Measurements from ENCODE around the gene MGAT3.
"Not testable (repeated sequence)": the region's sequence is repeated elsewhere in the genome, so short reads cannot be mapped to it uniquely, and the experiment has no call there.

The MGAT3 gene, protein sequence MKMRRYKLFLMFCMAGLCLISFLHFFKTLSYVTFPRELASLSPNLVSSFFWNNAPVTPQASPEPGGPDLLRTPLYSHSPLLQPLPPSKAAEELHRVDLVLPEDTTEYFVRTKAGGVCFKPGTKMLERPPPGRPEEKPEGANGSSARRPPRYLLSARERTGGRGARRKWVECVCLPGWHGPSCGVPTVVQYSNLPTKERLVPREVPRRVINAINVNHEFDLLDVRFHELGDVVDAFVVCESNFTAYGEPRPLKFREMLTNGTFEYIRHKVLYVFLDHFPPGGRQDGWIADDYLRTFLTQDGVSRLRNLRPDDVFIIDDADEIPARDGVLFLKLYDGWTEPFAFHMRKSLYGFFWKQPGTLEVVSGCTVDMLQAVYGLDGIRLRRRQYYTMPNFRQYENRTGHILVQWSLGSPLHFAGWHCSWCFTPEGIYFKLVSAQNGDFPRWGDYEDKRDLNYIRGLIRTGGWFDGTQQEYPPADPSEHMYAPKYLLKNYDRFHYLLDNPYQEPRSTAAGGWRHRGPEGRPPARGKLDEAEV
- total RNA-seq = 0 to 0.65 (median 0) reads per million in 3 experiments

DNA sequence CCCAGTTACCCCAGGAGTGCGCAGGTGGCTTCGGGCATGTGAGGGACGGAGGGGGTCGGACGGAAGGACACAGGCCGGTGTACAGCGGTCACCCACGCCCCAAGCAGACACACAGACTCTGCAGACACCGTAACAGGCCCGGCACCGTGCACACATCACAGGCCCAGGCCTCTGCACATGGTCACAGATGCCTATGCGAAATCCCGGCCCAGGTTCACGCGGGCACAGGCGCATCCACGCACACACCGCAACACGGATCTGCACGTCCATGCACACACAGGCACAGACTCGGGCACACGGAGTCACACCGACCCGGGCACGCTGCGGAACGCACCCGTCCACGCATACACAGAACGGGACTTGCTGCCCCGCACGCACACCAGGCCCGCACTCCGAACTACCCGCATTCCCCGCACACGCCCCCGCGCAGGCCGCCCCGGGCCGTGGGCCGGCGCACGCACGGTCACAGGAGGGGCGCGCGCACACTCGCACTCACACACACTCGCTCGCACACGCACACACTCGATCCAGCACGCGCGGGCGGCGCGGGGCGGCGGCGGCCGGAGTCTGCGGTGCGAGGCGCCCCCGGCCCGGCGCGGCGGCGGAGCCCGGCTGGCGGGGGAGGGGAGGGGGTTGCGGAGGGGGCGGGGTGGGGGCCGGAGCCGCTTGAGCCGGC lies at the start of gene MGAT3:
Gene MGAT3, plus strand, starts transcription at position 491 of the 676 bp plus-strand sequence. CDS start 30,336 bp downstream, outside the sequence.
- no peak for DNase-seq

DNA sequence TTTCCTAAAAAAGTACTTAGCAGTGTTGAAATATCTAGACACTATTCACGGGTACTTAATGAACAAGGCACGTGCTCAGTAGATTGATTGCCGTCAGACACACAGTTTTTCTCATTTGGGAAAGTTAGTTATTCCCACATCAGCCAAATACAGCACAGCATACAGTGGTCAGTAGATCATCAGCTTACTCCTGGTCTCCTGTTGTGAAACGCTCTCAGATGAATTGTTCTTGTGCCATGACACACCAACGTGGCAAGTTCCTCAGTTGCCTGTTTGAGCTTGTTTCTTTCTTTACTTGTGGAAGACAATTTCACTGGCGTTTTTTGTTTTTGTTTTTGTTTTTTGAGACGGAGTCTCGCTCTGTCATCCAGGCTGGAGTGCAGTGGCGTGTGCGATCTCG lies 48.6 kb upstream of the MGAT3 start:
- DNase-seq = no peak

DNA sequence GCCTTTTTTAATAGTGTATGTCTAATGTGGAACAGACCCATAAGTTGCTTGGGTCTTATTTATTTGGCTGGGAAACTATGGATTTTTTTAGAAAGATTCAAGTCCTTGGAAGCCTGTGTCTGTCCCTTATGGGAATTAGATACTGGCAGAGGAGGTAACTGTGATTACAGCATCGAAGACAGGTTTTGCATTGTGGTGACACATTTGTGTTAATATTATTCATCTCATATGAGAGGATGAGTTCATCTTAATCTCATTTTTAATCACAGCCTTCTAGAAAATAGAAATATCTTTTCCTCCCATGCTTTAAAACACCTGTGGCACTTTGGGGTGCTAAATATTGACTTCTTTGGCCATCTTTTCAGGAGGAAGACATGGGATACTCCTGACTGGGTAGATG lies 48.0 kb upstream of the MGAT3 start:
- no peak for DNase-seq

DNA sequence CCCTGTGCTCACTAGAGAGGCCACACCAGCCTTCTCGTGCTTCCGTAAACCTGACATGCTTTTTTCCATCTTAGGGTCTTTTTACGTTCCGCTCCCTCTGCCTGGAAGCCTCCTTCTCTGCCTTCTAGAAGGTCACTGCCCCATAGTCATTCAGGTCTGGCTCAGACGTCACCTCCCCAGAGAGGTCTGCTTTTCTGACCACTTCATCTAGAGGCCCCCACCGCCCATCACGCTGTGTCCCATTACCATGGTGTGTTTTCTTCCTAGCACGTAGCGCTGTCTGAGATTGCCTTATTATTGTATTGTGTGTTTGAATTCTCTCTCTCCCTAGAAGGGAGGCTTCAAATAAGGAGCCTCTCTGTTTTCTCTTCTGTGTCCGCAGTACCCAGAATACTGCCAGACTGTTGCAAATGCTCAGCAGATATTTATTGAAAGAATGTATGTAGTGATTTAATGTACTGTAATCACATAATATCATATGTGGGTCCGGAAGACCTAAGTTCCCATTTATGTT lies 47.2 kb upstream of the MGAT3 start:
- no peak for DNase-seq

DNA sequence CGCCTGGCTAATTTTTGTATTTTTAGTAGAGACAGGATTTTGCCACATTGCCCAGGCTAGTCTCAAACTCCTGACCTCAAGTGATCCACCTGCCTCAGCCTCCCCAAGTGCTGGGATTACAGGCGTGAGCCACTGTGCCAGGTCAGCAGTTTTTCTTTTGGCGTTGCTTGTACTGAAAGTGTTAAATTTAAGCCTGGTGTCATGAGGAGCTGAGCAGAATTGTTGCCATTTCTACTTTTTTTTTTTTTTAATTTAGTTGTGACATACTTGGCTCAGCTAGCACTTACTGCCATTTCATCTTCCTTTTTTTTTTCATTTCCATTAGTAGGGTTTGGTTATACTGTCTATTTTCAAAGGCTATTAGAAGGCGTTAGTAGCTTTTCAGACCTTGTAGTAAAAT lies 46.5 kb upstream of the MGAT3 start:
- no peak for DNase-seq

DNA sequence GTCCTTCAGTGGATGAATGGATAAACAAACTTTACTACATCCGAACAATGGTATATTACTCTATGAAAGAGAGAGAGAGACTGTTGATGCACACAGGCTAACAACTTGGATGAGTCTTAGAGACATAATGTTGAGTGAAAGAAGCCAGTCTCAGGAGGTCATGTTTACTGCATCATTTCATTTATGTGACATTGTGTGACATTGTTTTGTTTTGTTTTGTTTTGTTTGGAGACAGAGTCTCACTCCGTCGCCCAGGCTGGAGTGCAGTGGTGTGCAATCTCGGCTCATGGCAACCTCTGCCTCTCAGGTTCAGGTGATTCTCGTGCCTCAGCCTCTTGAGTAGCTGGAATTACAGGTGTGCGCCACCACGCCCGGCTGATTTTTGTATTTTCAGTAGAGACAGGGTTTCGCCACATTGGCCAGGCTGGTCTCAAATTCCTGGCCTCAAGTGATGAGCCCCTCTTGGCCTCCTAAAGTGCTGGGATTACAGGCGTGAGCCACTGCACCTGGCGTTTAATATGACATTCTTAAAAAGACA lies 44.9 kb upstream of the MGAT3 start:
- DNase-seq = not testable (repeated sequence)

DNA sequence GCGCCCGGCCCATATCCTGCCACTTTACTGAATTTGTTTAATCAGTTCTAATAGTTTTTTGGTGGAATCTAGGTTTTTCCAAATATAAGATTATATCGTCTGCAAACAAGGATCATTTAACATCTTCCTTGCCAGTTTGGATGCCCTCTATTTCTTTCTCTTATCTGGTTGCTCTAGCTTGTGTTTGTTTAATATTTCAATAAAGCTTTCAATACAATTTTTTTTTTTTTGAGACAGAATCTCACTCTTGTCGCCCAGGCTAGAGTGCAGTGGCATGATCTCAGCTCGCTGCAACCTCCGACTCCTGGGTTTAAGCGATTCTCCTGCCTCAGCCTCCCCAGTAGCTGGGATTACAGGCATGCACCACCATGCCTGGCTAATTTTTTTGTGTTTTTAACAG lies 43.6 kb upstream of the MGAT3 start:
- DNase-seq = not testable (repeated sequence)

DNA sequence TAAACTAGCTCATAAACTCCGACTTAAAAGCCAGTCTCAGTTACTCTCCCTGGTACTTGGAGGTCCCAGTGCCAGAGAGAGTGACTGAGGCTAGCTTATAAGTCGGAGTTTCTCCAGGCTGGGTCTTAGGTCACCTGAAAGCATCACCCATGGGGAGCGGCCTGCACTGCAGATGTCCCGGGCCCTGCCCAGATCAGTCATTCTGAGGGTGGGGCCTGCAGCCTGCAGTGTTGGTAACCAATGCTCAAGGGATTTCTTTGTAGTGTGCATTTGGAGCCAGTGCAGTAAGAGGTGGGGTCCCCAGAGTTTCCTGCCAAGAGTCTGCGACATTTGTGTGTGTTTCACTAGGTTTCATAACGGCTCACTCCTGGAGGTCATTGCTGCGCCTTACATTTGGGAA lies 42.4 kb upstream of the MGAT3 start:
- no peak for DNase-seq

DNA sequence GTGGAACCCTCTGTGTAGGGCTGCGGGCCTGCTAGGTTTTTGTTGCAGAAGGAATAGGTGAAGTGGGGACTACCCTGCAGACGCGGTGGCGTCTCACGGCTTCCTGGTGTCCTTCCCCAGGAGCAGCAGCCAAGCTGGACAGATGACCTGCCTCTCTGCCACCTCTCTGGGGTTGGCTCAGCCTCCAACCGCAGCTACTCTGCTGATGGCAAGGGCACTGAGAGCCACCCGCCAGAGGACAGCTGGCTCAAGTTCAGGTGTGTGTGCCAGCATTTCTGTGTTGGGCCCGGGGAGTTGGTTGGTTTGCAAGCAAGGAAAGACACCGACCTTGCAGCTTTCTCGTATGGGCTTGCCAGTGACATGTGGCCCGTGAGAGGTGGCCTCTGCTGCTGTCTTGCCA lies 41.9 kb upstream of the MGAT3 start:
- no peak for DNase-seq

DNA sequence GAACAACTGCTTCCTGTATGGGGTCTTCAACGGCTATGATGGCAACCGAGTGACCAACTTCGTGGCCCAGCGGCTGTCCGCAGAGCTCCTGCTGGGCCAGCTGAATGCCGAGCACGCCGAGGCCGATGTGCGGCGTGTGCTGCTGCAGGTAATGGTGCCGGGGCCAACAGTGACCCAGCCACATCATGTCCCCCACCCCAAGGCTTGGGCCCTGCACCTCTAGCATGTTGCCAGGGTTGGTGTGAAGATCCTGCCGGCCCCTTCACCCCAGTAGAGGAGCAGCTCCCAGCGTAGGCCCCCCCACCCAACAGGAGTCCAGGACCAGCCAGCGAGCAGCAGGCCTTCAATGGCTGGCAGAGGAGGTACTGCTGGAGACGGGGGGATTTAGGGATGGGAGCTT lies 41.3 kb upstream of the MGAT3 start:
- DNase-seq = no peak

DNA sequence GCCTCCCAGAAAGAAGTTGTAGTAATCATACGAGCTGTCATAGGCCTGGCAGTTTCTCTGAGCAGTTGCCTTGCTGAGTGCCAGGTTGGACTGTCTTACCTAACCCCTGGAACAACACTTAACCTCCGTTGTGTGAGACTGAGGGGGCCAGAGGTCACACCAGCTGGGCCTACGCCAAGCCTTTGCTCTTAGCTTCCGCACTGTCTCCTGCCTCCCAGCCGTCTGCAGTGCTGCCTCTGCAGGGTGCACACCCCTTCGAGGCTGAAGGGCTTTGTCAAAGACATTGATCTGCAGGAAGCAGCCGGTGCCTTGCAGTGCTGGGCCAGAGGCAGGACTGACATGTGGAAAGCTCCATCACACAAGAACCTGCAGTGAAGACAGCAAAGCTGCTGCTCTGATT lies 40.5 kb upstream of the MGAT3 start:
- DNase-seq = no peak

DNA sequence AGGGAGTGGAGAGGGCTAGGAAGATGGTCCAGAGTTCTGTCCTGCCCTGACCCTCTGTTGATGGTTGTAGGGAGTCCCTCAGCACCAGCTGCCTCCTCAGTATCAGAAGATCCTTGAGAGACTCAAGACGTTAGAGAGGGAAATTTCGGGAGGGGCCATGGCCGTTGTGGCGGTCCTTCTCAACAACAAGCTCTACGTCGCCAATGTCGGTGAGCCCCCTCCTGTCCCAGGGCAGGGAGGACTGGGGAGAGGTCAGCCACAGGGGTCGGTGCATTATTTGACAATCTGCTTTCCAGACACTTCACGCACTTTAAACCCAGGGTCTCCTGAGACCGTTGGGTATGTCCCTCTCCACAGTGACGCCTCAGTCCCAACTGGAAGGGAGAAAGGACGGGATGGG lies 39.2 kb upstream of the MGAT3 start:
- DNase-seq = no peak

DNA sequence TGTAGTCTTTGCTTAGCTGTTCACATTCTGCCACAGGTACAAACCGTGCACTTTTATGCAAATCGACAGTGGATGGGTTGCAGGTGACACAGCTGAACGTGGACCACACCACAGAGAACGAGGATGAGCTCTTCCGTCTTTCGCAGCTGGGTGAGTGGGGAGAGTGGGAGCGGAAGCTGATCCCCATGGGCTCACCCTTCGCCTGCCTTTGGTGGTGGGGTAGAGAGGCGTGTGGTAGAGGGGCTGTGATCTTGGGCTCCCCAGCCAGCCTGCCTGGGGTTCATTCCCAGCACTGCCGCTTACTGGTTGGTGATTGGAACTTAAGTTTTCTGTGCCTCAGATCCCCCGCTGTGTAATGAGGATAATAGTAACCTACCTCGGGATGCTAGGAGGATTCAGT lies 38.1 kb upstream of the MGAT3 start:
- no peak for DNase-seq

DNA sequence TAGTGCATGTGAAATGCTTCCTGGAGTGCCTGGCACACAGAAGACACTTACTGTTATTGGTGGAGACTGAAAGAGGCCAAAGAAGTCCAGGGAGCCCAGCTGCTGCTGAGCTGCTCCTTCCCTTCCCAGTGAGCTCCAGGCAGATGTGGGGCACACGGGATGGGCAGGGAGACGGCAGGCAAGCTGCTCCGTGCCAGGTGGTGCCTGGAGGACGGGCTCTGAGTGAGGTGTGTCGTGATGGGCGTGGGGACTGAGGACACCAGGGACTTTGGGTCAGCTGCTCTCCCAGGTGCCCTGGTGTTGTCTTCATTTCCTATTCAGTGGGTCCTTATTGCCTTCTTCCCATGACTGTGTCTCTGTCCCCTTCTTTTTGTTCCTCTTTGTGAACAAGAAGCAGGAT lies 37.7 kb upstream of the MGAT3 start:
- no peak for DNase-seq

DNA sequence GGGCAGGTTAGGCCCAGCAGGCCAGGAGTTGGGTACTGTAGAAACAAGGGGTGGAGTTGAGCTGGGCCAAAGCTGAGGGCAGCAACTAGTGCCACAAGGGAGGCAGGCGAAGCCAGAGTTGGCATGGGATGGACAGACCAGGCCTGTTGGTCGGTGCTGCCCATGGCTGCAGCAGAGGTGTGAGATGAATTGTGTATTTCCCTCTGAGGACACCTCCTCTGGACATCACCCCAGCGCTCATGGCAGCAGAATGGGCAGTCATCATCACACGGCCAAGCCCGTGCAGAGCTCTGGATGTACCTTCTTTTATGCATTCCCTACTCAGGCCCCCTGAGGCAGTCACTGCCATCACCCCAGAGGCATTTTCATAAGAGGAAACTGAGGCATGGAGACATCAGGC lies 36.9 kb upstream of the MGAT3 start:
- no peak for DNase-seq

DNA sequence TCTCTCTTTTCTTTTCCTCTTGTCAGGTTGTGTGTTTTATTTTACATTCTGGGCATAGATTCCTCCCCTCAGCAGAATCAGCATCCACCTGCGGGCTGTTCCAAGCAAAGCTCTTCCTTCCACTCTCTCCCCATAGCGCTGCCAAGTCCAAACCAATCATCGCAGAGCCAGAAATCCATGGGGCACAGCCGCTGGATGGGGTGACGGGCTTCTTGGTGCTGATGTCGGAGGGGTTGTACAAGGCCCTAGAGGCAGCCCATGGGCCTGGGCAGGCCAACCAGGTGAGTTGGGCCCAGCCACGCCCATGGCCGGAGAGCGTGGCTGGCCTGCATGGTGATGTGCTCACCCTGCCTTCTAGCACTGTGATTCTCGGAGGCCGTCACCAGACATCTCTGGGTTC lies 35.1 kb upstream of the MGAT3 start:
- DNase-seq = no peak

DNA sequence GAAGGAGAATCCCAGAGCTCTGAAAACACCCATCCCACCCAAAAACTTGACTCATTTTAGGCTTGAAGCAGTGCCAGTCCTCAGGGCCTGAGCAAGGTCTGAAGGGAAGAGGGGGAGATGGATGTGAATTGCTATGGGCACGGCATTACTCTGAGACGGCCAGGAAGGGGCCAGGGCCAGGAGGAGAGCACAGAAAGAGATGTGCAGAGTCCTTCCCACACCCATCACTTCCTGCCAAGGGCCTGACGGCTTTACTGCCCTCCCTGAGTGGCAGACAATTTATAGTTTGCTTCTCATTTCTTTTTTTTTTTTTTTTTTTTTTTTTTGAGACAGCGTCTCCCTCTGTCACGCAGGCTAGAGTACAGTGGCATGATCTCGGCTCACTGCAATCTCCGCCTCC lies 34.7 kb upstream of the MGAT3 start:
- no peak for DNase-seq

DNA sequence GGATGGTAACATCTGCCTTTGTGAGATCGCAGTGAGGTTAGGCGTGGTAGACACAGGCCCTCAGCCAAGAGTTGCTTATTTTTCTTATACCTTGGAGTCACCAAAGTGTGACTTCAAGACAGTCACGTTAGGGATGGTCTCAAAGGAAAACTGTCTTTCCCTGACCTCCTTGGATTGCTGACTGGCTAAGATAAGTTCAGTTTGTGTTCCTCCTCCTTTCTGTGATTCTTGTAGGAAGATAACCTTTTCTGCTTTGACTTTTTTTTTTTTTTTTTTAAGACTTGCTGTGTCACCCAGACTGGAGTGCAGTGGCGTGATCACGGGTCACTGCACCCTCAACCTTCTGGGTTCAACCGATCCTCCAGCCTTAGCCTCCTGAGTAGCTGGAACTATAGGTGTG lies 34.1 kb upstream of the MGAT3 start:
- no peak for DNase-seq

DNA sequence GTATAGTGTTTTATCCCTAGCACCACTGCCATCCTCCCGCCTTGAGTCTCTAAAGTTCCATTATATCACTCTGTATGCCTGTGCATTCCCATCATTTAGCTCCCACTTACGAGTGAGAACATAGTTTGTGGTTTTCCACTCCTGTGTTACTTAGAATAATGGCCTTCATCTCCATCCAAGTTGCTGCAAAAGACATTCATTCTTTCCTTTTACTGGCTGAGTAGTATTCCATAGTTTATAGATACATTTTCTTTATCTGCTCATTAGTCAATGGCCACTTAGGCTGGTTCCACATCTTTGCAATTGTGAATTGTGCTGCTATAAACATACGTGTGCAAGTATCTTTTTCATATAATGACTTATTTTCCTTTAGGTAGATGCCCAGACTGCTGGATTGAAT lies 32.8 kb upstream of the MGAT3 start:
- no peak for DNase-seq

DNA sequence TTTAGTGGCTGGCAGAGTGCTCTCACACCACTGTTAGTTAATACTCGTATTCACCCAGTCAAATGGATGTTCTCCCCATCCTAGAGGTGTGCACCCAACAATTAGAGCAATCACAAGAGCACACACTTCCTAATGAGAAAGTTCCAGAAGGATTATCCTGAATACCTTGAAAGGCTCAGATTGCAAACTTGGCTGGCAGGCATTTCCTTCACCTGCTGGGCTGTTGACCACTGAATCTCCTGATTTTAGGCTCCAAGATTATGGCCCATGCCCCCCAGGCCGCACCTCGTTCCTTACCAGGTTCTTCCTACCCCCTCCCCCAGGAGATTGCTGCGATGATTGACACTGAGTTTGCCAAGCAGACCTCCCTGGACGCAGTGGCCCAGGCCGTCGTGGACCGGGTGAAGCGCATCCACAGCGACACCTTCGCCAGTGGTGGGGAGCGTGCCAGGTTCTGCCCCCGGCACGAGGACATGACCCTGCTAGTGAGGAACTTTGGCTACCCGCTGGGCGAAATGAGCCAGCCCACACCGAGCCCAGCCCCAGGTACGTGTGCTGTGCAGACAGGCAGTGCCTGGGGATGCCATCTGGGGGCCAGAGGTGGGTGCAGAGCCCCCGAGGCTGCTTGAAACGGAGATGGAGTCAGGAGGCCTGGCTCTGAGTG lies 30.3 kb upstream of the MGAT3 start:
- no peak for DNase-seq

DNA sequence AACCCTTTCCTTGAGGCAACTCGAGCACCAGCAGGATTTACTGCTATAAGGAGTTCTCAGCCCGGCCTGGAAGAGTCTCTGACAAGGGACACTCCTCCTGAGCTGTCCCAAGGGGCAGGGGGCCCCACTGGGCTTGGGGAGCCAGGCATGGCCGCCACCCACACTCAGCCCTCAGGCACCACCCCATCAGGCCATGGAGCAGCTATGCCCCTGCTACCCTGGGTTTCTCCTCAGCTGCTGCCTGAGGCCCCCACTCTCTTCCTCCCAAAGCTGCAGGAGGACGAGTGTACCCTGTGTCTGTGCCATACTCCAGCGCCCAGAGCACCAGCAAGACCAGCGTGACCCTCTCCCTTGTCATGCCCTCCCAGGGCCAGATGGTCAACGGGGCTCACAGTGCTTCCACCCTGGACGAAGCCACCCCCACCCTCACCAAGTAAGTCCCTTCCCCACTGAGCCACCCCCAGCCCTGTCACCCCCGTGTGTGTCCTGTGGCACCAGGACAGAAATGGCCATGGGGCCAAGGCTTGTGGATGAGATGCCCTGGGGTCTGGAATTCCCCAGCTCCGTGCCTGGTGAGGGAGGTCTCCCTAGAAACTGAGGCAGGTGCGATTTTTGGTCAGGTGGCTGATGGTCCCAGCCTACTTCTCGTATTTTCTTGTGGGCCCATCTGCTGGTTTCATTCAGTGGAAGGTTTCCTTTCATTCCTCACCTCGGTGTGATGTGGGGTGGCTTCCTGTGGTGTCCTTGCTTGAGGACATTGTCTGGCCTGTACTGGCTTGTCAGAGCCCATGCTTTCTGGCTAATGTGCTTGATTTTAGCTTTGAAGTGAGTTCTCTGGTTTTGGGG lies 28.8 kb upstream of the MGAT3 start:
- no peak for DNase-seq

DNA sequence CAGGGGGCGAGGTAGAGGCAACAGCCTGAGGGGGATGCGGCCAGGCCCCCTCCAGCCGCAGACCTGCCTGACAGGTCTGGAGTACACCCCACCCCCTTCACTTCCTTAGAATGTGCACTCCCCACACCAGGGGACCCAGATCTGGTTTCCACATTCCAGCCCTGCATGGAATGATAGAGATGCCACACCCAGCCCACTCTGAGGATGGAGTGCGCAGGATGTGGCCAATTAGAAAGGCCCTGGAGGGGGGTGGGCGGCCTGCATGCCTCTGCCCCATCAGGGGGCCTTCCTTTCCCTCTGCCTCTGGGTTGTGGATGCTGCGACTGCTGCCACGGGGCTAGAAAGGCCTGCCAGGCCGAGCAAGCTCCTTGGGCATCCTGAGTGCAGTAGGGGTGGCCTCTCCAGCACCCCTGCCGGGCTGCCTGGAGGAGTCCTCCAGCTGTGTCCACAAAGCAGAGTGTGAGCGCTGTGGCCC lies 28.2 kb upstream of the MGAT3 start:
- DNase-seq = no peak
